Panc1 (cell line): Measurements from ENCODE around the gene MAML3. TPM values are rescaled to one million over a fixed set of nuclear protein-coding genes. Genes with fewer than 3 reads are reported as not detected.

ENCODE experiments used
- ATAC-seq: fragments of 200-7000 bp; cut with Tn5 transposase; 2 replicates; pipeline ENCODE4 v1.9.1; 2020; ENCODE audit warnings: mild to moderate bottlenecking, moderate library complexity
- BruUV-seq: library from RNA; stranded (reverse); fragments of 400-500 nt; replicated peaks from 2 replicates; lab custom pipeline; 2021; lab: Mats Ljungman, UMichigan
- CTCF ChIA-PET: fragments of 300-600 bp; sonication (Branson Sonifier 250); formaldehyde crosslinking; loops from one replicate; lab custom pipeline; 2022; ENCODE audit warnings: antibody characterized with exemption; lab: Charles Lee
- POLR2A ChIA-PET: fragments of 300-600 bp; sonication (Branson Sonifier 250); formaldehyde crosslinking; loops from one replicate; lab custom pipeline; 2022; ENCODE audit warnings: antibody characterized with exemption; lab: Charles Lee
- DNase-seq: peaks from one replicate; pipeline ENCODE4 v3.0.0-alpha.2; 2010; ENCODE audit warnings: low read depth, low spot score
- H3K27ac ChIP-seq: 2 replicates; pipeline ENCODE4 v1.5.1; 2011; ENCODE audit warnings: mild to moderate bottlenecking, low read length, inconsistent platforms
- H3K27me3 ChIP-seq: fragments of 200-500 bp; sonication (Bioruptor generic); 2 replicates; pipeline ENCODE4 v1.6.0; 2014; ENCODE audit warnings: low read length, inconsistent platforms; ENCODE audit not compliant: control insufficient read depth, insufficient read depth
- H3K36me3 ChIP-seq: fragments of 200-500 bp; sonication (Bioruptor generic); 2 replicates; pipeline ENCODE4 v1.5.1; 2014; ENCODE audit warnings: inconsistent platforms, mild to moderate bottlenecking, low read length, moderate library complexity; ENCODE audit not compliant: control insufficient read depth, insufficient read depth
- H3K4me1 ChIP-seq: 2 replicates; pipeline ENCODE4 v1.5.1; 2011; ENCODE audit warnings: inconsistent platforms, mild to moderate bottlenecking, low read length, moderate library complexity; ENCODE audit not compliant: control insufficient read depth, insufficient read depth
- H3K4me3 ChIP-seq, 2 experiments: 2 replicates each; pipeline ENCODE4 v1.5.1; 2011 to 2012; ENCODE audit warnings: low read depth in 2 of 2, low read length in 2 of 2, mild to moderate bottlenecking in 2 of 2, inconsistent platforms in 1 of 2, moderate library complexity in 1 of 2
- H3K9me3 ChIP-seq: fragments of 200-500 bp; sonication (Bioruptor generic); 2 replicates; pipeline ENCODE4 v1.5.1; 2014; ENCODE audit warnings: low read depth, mild to moderate bottlenecking, inconsistent platforms, low read length, moderate library complexity; ENCODE audit not compliant: control insufficient read depth, insufficient read depth
- CTCF ChIP-seq: fragments of 450-650 bp; IDR thresholded peaks from 2 replicates; pipeline ENCODE4 v1.5.1; 2017; ENCODE audit warnings: mild to moderate bottlenecking
- POLR2AphosphoS5 ChIP-seq: IDR thresholded peaks from 2 replicates; pipeline ENCODE4 v1.6.1; 2012; ENCODE audit warnings: mild to moderate bottlenecking, low read depth, low read length, moderate library complexity
- REST ChIP-seq, 2 experiments: IDR thresholded peaks; 2 replicates each; pipeline ENCODE4 v1.6.1; 2011 to 2012; ENCODE audit warnings: low read depth in 2 of 2, control low read depth in 1 of 2, low read length in 1 of 2, mild to moderate bottlenecking in 1 of 2, moderate library complexity in 1 of 2; ENCODE audit not compliant: insufficient read depth in 1 of 2
- SIN3A ChIP-seq: IDR thresholded peaks from 2 replicates; pipeline ENCODE4 v1.6.1; 2012; ENCODE audit warnings: low read depth, mild to moderate bottlenecking, low read length, moderate library complexity, borderline replicate concordance; ENCODE audit not compliant: insufficient read depth
- TCF7L2 ChIP-seq: IDR thresholded peaks from 2 replicates; pipeline ENCODE4 v1.6.1; 2011; ENCODE audit warnings: mild to moderate bottlenecking, low read depth, low read length, inconsistent platforms
- in situ Hi-C: cut with HindIII; loops from 2 replicates; pipeline ENCODE4 v1.10.0; 2016; ENCODE audit warnings: low sequenced_read_pairs, low pct_unique_long_range_greater_than_20kb
- intact Hi-C: fragments of 100-400 bp; cut with micrococcal nuclease; formaldehyde crosslinking; loops from one replicate; pipeline ENCODE4 v1.10.0; 2022; ENCODE audit not compliant: unreplicated experiment
- total RNA-seq: library from RNA; stranded (reverse); gene quantifications from one replicate; pipeline ENCODE4 v1.2.1, GENCODE V29; 2021; ENCODE audit not compliant: unreplicated experiment

The MAML3 gene
- total RNA-seq, 1 experiment from 2014 or later = 7.7 TPM

GRCh38 chr4:140113653-140114052, 40.3 kb downstream of the MAML3 start:
- DNase-seq = no peak
- Histone ChIP-seq H3K36me3 (no peaks in the 10 kb centered on the region), H3K27me3 (no peaks in the 10 kb centered on the region), H3K4me3 (no peak overlapping the region), H3K9me3 (no peaks in the 10 kb centered on the region), H3K27ac (peak overlapping the region; percentile 63), H3K4me1 (peaks cover 26% of the 10 kb centered on the region)
- TF ChIP-seq REST (IDR thresholded peaks at IDR 0.05; ENCODE audit: insufficient read depth in 1 of 2, low read depth in 2 of 2, low read length in 1 of 2) = no peak
- no peak for TF ChIP-seq POLR2AphosphoS5
- TF ChIP-seq SIN3A = no peak
- TF ChIP-seq TCF7L2 = no peak
- no peak for TF ChIP-seq CTCF
- in situ Hi-C loops (no loop called here), intact Hi-C loops (no loop called here)
- no peak for ATAC-seq
- CTCF ChIA-PET = no interaction called here
- POLR2A ChIA-PET = no interaction called here
- no TSS peak for BruUV-seq

GRCh38 chr4:140112576-140112975, 41.4 kb downstream of the MAML3 start:
- H3K36me3 ChIP-seq = no peaks in the 10 kb centered on the region
- in situ Hi-C loops (no loop called here), intact Hi-C loops (no loop called here)
- CTCF ChIA-PET = no interaction called here
- no peak for TF ChIP-seq POLR2AphosphoS5
- TF ChIP-seq TCF7L2 = no peak
- no peak for TF ChIP-seq CTCF
- TF ChIP-seq REST (IDR thresholded peaks at IDR 0.05; ENCODE audit: insufficient read depth in 1 of 2, low read depth in 2 of 2, low read length in 1 of 2) = no peak
- no peak for TF ChIP-seq SIN3A
- H3K9me3 ChIP-seq = no peaks in the 10 kb centered on the region
- H3K4me1 ChIP-seq = peaks cover 26% of the 10 kb centered on the region
- H3K27me3 ChIP-seq = no peaks in the 10 kb centered on the region
- POLR2A ChIA-PET = no interaction called here
- no peak overlapping the region for H3K4me3 ChIP-seq
- ATAC-seq = no peak
- DNase-seq = no peak
- H3K27ac ChIP-seq = no peak overlapping the region
- BruUV-seq = no TSS peak
